GM21360 (cell line): ENCODE data around the gene ZYG11A.

ENCODE experiments used
- ATAC-seq: cut with Tn5 transposase; IDR thresholded peaks from one replicate; pipeline ENCODE4 v1.9.1; 2021; ENCODE audit warnings: mild to moderate bottlenecking, moderate library complexity; ENCODE audit not compliant: unreplicated experiment

The ZYG11A gene

DNA sequence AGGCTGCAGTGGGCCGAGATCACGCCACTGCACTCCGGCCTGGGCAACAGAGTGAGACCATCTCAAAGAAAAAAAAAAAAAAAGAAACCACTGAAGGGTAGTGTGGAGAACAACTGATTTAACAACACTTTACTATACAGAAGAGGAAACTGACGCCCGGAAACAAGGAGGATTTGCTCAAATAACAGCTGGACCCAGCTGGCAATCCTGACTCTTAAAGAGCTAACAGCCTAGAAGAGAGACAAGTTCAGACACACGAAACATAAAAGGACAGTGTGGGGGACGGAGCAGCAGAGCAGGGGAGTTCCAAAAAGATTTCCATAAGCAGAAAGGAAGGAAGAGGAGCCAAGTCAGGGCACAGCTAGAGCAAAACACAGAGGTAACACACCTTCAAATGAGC, 74.6 kb downstream of the ZYG11A start:
- no peak for ATAC-seq

DNA sequence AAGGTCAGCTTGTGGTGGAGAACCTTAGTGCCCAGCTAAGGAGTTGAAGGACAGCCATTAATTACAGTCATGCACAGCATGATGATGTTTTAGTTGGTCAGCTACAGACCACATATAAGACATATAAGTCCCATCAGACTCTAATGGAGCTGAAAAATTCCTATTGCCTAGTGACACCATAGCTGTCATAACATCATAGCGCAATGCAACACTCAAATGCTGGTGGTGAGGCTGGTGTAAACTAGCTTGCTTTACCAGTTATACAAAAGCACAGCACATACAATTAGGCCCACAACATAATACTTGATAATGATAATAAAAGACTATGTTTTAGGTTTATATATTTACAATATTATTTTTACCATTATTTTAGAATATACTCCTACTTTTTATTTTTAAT, 75.0 kb downstream of the ZYG11A start:
- ATAC-seq = no peak

DNA sequence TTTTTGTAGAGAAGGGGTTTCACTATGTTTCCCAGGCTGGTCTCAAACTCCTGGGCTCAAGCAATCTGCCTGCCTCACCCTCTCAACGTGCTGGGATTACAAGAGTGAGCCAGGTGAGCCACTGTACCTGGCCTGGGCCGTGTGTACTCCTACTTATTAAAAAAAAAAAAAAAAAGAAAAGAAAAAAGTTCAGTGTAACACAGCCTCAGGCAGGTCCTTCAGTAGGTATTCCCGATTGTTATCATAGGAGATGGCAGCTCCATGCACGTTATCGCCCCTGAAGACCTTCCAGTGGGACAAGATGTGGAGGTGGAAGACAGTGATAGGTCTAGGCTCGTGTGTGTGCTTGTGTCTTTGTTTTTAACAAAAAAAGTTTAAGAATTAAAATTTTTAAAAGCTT, 75.6 kb downstream of the ZYG11A start:
- ATAC-seq = no peak

DNA sequence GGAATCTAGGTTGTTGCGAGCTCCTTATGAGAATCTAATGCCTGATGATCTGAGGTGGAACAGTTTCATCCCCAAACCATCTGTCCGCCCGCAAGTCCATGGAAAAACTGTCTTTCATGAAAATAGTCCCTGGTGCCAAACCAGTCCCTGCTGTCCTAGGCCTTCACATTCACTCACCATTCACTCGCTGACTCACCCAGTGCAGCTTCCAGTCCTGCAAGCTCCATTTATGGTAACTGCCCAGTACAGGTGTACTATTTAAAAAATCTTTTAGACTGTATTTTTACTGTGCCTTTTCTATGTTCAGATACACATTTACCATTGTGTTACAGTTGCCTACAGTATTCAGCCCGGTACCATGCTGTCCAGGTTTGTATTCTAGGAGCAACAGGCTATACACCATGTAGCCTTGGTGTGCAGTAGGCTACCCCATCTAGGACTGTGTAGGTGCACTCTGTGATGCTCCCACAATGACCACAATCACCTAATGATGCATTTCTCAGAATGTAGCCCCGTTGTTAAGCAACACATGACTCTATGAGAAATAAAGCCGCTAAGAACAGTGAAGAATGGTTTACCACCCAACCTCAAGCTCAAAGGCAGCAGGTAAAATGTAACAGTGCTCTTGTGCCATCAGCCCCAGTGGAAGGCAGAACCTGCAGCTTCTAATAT, 76.6 kb downstream of the ZYG11A start:
- ATAC-seq = no peak

DNA sequence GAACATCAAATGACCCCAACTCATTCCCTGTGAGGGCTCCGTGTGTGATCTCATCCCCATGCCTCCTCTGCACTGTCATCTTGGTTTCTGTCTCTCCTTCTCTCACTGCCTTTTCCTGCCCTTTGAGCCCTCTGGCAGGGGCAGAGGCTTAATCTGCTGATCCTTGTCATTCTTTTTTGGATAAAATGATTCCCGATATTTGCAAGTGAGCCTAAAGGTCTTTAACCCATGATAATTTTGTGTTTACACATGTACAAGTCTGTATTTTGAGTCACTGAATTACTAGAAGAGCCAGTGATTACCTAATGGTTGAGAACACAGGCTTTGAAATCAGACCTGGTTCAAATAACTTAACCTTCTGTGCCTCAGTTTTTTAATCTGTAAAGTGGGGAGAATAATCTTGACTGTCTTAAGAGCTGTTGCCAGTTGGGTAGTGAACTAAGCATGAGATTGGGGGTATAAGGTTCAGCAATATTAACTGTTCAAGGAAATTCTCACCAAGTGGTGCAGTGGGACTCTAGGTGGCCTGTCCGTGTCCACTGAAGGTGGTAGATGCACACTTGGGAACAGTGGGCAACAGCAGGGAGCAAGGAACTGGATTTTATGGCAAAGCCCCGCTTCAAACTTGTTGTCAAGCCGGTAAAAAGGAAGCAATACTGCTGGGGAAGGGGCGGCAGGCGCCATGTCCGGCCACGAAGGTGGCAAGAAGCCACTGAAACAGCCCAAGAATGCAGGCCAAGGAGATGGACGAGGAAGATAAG, 77.3 kb downstream of the ZYG11A start:
- ATAC-seq = no peak

DNA sequence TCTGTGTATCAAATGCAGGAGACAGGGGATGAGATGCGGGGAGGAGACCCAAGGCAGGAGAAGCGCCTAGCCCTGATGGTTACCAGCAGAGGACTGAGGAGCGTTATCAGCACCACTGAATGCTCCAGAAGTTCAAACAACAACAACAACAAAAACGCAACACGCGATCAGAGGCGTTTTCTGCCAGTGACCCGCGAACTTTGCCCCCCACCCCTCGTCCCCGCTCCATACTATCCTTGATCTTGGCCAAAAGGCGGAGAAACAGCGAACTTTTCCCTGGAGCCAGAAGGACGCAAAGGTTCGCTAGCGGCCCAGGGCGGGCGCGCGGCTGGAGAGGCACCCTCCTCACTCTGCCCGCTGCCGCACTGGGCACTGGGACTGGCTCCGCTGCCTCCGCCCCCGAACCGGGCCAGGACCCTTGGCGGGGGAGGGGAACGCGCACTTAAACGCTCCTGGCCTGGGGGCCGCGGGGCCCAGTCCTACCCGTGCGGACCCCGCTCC, 78.3 kb downstream of the ZYG11A start:
- ATAC-seq = no peak

DNA sequence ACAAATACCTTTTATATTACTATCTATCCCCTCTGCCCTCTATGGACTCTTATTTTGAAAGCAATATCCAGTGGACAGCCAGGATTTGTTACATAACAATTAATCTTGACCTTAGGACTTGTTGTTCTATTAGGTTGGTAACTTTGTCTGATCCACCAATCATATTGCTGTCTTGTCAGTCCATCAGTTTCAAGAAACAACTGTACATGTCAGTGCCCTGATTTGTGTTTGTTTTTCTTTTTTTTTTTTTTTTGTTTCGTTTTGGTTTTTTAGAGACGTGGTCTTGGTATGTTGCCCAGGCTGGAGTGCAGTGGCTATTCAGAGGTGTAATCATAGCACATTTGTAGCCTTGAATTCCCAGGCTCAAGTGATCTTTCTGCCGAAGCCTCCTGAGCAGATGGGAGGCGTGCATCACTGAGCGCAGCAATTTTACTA, 83.0 kb downstream of the ZYG11A start:
- no peak for ATAC-seq

DNA sequence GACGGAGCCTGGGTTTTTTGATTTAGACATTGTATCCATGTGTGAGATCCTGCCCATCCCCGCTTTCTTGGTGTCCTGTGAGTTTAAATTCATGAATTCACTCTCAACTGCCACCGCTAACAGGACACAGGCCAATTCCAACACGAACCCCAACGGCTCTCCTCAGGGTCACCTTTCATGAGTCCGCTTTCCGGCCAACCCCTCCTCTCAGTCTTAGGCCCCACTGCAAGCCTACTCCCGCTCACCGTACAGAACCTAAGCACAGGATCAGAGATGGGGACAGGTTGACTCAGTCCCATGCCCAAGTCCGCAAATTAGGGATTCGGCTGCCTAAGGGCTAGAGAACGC, 84.3 kb downstream of the ZYG11A start:
- ATAC-seq = no peak

DNA sequence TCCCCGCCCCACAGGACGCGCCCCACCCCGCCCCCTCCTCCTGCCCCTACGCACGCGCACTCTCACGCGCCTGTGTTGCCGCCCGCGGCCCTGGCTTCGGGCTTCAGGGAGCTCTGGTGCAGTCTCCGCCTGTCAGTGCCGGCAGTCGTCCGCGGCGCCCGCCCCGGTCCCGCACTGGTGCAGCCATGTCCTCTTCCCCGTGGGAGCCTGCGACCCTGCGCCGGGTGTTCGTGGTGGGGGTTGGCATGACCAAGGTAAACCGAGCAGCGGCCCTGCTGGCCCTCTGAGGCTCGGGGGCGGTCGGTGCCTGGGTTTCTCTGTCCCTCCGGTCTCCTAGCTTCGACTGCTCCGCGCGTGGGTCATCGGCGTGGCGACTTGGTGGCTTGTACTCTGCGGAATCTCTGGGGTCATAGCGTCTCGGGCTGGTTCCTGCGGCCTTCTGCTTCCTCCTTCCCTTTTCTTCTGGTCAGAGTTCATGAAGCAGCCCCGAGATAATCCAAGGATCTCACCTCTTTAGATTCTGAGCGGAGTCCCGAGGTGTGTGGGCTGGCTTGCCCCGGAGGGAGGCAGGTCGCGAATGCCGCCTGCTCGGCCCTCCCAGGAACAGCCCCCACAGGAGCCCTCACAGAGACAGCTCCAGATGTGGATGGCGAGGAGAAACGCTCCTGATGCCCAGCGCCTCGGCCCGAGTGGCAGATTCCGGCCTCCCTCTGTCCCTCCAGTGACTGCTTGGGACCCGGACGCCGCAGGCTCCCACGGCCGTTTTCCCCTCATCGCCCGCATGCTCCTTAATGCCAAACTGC, 84.9 kb downstream of the ZYG11A start, which contains the start of gene SCP2:
Gene SCP2 (plus strand): TSS at position 65 of the 803 bp plus-strand sequence. CDS start 121 bp downstream, at position 186.
- ATAC-seq = no peak

DNA sequence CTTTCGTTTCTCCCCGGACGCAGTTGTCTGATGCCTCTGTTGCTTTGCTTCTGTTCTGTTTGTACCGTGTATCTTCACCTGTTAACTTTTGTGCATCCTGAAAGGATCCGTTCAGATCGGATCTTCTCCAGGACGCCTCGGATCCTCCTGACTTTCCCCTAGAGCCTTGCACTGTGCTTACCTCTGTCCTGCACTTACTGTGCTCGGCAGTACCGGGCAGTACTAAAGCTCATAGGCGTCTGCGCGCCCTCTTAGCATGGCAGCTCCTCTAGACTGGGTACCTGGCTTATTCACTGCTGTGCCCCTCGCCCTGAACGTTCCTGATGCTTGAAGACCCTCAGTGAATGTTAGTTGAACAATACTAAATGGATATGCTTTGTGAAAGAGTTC, 85.5 kb downstream of the ZYG11A start:
- ATAC-seq = no peak

DNA sequence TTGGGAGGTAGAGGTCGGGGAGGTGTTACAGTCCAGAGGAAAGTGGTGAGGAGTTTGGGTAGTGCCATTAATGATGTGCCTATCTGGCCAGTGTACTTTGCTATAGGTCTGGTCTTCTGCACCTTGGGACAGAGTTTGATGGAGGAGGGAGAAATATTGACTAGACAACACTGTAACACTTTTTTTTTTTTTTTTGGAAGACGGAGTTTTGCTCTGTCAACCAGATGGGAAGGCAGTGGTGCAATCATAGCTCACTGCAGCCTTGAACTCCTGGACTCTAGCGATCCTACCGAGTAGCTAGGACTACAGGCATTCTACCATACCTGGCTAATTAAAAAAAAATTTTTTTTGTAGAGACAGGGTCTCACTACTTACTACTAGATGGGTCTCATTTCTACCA, 86.5 kb downstream of the ZYG11A start:
- ATAC-seq = no peak

DNA sequence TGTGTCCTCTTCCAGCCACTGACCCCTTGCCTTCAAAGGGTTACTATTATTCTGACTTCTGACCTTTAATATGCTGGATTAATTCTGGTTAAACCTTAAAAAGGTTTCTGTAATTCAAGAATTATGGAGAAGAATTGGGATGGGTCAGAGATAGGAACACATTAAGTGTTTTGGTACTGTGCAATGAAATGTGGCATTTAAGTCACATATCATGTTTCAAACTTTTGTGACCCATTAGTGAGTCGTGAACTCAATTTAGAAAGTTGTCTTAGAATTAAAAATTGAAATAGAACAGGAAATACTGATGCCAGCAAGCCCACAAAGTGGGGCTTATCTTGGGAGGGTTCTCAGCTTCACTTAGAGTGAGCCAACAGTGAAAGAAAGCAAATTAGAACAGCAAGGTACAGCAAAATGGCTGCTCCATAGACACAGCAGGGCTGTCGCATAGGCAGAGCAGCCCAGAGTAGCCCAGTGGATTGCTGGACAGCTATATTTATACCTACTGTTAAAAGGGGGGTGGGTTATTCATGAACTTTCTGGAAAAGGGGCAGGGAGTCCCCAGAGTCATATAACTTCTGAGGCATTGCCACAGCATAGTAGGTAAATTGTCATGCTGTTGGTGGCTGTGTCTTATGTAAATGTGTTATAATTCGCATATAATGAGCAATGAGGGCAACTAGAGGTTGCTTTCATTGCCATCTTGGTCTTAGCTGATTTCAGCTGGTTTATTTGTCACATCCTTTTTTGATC, 95.0 kb downstream of the ZYG11A start:
- no peak for ATAC-seq

DNA sequence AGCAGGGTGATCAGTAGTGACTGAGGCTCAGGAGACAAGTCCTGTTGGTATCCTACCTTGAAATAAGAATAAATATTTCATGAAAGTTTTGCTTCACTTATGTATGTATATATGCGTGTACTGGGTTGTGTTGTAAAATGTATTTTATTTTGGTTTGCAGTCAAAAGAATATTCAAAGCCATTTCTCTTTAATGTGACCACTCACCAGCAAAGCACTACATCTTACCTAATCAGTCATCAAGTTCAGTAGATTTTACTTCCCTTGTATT, 95.6 kb downstream of the ZYG11A start:
- ATAC-seq = no peak

DNA sequence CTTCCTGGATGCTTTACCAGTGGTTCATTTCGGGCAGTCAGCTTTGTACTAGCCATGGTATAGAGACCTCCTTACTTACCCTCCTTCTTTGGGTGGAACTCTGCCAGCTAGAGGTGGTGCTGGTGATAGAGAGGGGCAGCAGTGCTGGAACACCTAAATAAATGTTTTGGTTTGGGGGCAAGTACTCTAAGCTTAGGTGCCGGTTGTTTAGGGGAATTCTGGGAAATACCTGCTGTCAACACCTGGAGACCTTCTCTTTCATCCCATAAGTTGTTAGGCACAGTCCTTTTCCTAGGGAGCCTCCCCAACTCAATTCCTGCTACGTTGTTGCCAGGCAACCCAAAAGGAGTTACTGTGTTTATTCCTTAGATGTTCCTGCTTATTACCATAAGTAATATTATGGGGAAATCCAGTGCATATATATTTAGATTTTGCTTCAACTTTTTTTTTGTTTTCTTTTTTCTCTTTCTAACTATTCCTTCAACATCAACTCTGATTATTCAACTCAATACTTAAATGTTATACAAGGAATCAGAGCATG, 101.4 kb downstream of the ZYG11A start:
- no peak for ATAC-seq

DNA sequence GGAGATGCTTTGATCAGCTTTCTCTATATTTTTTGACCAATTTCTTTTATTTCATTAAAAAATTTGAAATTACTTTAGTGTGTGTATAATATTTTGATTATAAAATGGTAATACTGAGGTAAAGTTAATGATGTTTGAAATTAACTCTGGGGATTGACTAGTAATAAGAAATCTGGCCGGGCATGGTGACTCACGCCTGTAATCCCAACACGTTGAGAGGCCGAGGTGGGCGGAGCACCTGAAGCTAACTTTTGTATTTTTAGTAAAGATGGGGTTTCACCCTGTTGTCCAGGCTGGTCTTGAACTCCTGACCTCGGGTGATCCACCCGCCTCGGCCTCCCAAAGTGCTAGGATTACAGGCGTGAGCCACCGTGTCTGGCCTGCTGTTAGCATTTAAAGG, 102.0 kb downstream of the ZYG11A start:
- no peak for ATAC-seq
